GM12865 (cell line): ENCODE data around the gene GLIS2.

Experiments
- DNase-seq: peaks from one replicate; pipeline ENCODE4 v3.0.0; 2010; ENCODE audit warnings: low read depth
- H3K4me3 ChIP-seq: 2 replicates; pipeline ENCODE4 v1.5.1; 2011; ENCODE audit warnings: mild to moderate bottlenecking, low read depth, low read length, control low read depth
- CTCF ChIP-seq: IDR thresholded peaks from 2 replicates; pipeline ENCODE4 v1.5.1; 2011; ENCODE audit warnings: low read length, control low read depth, low read depth, inconsistent platforms; ENCODE audit not compliant: insufficient read depth; ENCODE audit errors: missing control alignments

Gene GLIS2

DNA sequence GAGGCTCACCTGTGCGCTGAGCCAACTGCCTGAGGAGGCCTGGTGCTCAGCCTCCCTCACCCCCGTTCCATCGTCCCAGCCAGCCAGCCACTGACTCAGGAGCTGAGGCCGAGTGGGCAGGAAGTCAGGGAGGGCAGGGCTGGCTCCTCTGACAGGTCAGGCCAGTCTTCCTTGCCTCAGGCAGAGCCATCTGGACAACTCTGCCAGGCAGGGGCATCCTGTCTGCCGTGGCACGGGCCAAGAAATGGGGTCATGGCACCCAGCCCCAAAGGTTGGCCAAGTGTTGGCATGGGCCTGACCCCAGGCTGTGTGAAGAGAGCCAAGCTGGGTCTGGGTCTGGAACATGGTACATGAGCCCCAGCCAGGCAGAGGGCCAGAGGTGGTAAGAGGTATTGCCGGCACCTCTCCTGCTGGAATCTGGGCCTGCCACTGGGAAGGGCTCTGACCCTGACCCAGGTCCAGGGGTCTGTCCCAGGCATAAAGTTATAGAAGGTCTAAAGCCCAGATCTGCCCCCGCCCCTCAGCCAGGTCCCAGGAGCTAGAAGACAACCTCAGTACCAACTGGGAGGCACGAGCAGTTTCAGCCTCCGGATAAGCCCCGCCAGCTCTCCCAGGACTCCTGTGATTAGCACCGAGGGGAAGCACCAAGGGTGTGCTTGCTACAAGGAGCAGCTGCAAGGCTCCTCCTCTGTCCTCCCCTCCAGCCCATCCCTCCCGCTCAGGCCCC lies 53.3 kb downstream of the GLIS2 start:
- no peak for DNase-seq
- H3K4me3 ChIP-seq = no peak overlapping the region
- TF ChIP-seq CTCF = no peak

- H3K4me3 ChIP-seq = no peak overlapping the region
- no peak for DNase-seq
- TF ChIP-seq CTCF = no peak
Observed at GRCh38 chr16:4370151-4370550, 54.3 kb downstream of the GLIS2 start.

- no peak for TF ChIP-seq CTCF
- H3K4me3 ChIP-seq = no peak overlapping the region
- no peak for DNase-seq
Observed at GRCh38 chr16:4370570-4371356, 54.9 kb downstream of the GLIS2 start.

DNA sequence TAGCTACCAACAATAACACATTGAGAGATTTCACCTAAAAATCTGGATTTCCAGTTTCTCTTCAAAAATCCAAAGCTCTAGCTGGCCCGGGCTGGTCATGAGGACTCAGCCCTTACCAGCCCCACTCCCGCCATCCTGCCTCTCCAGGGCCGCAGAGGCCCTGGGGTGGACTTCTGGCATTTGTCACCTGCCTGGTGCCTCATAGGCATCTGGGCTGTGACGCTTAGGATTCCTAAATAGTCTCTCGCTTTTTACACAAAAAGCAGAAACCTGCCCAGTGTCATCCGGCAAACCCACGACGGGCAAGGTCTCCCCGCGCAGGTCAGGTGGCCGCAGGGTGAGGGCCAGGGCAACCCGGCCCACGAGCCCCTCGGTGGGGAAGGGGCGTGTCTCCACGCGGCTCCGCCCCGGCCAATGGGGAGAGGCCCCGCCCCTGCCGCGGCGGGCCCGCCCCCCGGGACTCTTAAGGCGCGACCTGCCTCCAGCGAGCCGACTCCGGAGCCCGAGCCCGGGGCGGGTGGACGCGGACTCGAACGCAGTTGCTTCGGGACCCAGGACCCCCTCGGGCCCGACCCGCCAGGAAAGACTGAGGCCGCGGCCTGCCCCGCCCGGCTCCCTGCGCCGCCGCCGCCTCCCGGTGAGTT lies 55.6 kb downstream of the GLIS2 start, which contains the start of gene VASN:
Gene VASN (plus strand): TSS at position 492 of the 644 bp plus-strand sequence. CDS start 9,030 bp downstream, outside the sequence.
- H3K4me3 ChIP-seq = no peak within 1 kb of the TSS
- peak; percentile 30 for DNase-seq
- no peak for TF ChIP-seq CTCF

DNA sequence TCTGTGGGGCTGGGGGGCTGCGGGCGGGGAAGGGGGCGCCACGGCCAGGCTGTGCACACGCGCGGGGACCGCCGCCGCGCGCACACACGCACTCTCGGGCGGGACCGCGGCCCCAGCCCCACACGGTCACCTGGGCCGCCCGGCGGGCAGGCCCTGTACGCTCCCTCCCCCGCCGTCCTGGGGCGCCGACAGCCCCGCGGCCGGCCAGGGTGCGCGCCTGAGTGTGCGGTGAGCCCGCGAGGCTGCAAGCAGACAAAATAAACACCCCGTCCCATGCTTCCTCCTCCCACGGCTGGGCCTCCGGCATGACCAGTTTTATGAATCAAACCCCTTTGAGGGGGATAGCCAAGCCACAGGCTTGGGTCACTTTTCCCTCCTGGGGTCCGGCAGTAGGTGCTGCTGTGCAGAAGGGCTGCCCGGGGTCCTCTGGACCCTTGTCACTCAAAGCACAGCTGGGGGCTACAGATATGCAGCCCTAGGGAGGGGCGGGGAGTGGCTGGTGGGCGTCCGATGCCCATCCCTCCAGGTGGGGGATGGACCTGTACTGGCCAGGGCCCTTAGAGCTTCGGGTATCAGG lies 56.2 kb downstream of the GLIS2 start:
- no peak for TF ChIP-seq CTCF
- no peak overlapping the region for H3K4me3 ChIP-seq
- no peak for DNase-seq

DNA sequence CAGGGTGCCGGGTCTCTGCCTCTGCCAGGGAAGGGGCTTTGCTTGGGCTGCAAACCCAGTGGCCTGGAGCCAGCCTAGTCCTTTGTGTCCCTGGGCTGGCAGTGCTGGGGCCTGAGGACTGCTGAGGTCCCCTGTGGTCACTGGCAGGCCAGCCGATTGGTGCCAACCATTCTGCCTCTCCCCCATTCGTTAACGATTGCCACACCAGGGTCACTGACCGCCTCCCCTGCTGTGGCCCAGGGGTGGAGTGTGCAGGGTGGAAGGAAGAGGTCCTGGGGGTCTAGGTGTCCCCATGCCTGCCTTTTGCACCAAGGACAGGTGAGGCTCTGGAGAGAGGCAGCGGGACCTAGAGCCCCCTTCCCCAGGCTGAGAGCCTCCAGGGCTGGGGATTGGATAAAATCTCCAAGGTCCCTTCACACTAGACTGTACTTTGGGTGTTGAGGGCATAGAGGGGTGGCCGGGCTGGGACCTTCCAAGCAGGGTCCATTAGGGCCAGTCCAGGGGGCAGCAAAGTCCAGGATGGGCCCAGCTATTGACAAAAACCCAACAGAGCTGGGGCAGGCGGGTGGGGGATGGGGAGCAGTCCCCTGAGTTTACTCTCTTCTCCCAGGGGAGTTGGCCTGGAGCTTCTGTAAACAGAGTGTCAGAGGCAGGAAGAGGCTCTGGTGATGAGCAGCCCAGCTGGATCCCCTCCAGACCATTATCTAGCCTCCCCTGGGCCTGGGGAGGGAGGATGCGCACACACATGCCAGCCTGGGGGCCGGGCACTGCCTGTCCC lies 56.9 kb downstream of the GLIS2 start:
- DNase-seq = peak; percentile 32
- no peak for TF ChIP-seq CTCF

More for the DNA sequence above, 56.9 kb downstream of the GLIS2 start:
- H3K4me3 ChIP-seq = no peak overlapping the region
